Lung (tissue), 12 donors: ENCODE results near the gene CAPRIN2. TPM values are rescaled to one million over a fixed set of nuclear protein-coding genes. Genes with fewer than 3 reads are reported as not detected.

Experiments used
- ATAC-seq: fragments of 200-7000 bp; cut with Tn5 transposase; one replicate; pipeline ENCODE4 v1.9.1; 2020; ENCODE audit warnings: moderate number of reproducible peaks; ENCODE audit not compliant: insufficient read depth, low FRiP score
- DNase-seq, 3 donors: peaks; one replicate each; pipeline ENCODE4 v3.0.0-alpha.2; 2013 to 2017
- H3K27ac ChIP-seq, 2 donors: one replicate each; pipeline ENCODE4 v1.5.1; 2013; ENCODE audit warnings: mild to moderate bottlenecking in 2 of 2, moderate library complexity in 2 of 2, control low read depth in 1 of 2, inconsistent platforms in 1 of 2, low read depth in 1 of 2, low read length in 1 of 2
- H3K27me3 ChIP-seq, 3 donors: one replicate each; pipeline ENCODE4 v1.5.1; 2013; ENCODE audit warnings: low read length in 2 of 3; ENCODE audit not compliant: control insufficient read depth in 3 of 3, insufficient read depth in 3 of 3
- H3K36me3 ChIP-seq, 4 donors: one replicate each; pipeline ENCODE4 v1.5.1; 2013; ENCODE audit warnings: low read length in 4 of 4, mild to moderate bottlenecking in 1 of 4, moderate library complexity in 1 of 4; ENCODE audit not compliant: control insufficient read depth in 4 of 4, insufficient read depth in 4 of 4
- H3K4me1 ChIP-seq, 5 donors: one replicate each; pipeline ENCODE4 v1.5.1; 2013; ENCODE audit warnings: low read length in 5 of 5, mild to moderate bottlenecking in 2 of 5, moderate library complexity in 1 of 5; ENCODE audit not compliant: control insufficient read depth in 5 of 5, insufficient read depth in 5 of 5
- H3K4me3 ChIP-seq: one replicate; pipeline ENCODE4 v1.5.1; 2013; ENCODE audit warnings: mild to moderate bottlenecking, control low read depth, moderate library complexity
- H3K9ac ChIP-seq, 2 donors: one replicate each; pipeline ENCODE4 v1.5.1; 2013; ENCODE audit warnings: low read length in 2 of 2, control low read depth in 1 of 2; ENCODE audit not compliant: insufficient read depth in 1 of 2
- H3K9me3 ChIP-seq, 4 donors: one replicate each; pipeline ENCODE4 v1.5.1; 2013; ENCODE audit warnings: low read length in 3 of 4, mild to moderate bottlenecking in 1 of 4, moderate library complexity in 1 of 4; ENCODE audit not compliant: control insufficient read depth in 4 of 4, insufficient read depth in 3 of 4
- WGBS, 2 donors: extraction: QIAGEN DNeasy Blood & Tissue Kit; methylation state at CpG; one replicate each; pipeline ENCODE4 v1.1.7; 2013; 5-methylcytosine and 5-hydroxymethylcytosine counted together
- polyA plus RNA-seq, 2 donors: library from polyadenylated mRNA; stranded (reverse); fragments of 200-250 nt; gene quantifications; one replicate each; pipeline ENCODE4 v1.2.1, GENCODE V29; 2013
- total RNA-seq, 2 donors: library from RNA; depleted of rRNA in 1 of 2; stranded (reverse); fragments of >200 nt in 1 of 2; gene quantifications; one replicate each; pipeline ENCODE4 v1.2.1, GENCODE V29; 2014 to 2021
- TF ChIP-seq, protein P1 (sequence below): IDR thresholded peaks from 2 replicates; pipeline ENCODE4 v1.5.1; 2012; ENCODE audit warnings: mild to moderate bottlenecking; ENCODE audit errors: control extremely low read depth, extremely low read depth
- donor health status: control.
- donor health status: control.
- donor health status: Bipolar disorder and iron deficiency.
- donor health status: healthy.
- donor health status: DM: yes; HTN: yes; CAD: no.

Gene CAPRIN2
- total and polyA plus RNA-seq, 4 donors, result 8.2 to 43.5 (median 16.9) TPM

DNA sequence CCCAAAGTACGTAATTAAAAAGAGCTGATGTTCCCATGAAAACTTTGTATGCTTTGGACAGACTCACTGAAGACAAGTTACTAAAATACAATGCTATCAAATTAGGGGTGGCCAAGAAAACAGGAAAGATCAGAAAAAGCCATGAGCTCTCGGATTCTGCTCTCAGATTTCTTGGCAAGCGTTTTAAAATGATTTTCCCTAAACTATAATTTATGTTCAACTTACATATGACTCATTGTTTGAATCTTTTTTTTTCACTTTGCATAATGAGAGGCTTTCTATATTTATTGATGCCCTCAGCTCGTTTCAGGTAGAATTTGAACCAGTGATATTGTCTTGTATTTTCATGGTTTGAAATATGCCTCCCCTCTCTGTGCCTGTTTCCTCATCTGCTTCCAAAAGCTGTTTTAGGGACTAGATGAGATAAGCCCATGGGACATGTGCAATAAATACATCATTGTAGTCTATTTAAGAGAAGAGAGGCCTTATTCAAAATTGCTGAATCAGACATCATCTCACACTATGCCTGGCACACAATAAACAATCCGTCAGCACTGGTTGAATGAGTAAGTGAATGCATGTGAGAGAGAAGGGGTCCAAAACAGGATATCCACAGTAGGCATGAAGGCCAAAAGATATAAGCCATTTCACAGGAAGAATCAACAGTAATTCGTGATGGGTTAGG, 54.4 kb downstream of the CAPRIN2 start:
- 81 to 87% methylated on average over 6 of the region's 6 CpGs for WGBS, 2 donors
- Histone ChIP-seq H3K9ac (no peak overlapping the region), H3K9me3 (no peaks in the 10 kb centered on the region), H3K36me3 (peaks cover 0 to 3% (median under 1%) of the 10 kb centered on the region in 4 donors), H3K4me1 (peaks cover 0 to 3% (median 0%) of the 10 kb centered on the region in 5 donors), H3K27ac (no peak overlapping the region), H3K4me3 (no peak overlapping the region), H3K27me3 (no peaks in the 10 kb centered on the region)
- TF ChIP-seq, protein P1, sequence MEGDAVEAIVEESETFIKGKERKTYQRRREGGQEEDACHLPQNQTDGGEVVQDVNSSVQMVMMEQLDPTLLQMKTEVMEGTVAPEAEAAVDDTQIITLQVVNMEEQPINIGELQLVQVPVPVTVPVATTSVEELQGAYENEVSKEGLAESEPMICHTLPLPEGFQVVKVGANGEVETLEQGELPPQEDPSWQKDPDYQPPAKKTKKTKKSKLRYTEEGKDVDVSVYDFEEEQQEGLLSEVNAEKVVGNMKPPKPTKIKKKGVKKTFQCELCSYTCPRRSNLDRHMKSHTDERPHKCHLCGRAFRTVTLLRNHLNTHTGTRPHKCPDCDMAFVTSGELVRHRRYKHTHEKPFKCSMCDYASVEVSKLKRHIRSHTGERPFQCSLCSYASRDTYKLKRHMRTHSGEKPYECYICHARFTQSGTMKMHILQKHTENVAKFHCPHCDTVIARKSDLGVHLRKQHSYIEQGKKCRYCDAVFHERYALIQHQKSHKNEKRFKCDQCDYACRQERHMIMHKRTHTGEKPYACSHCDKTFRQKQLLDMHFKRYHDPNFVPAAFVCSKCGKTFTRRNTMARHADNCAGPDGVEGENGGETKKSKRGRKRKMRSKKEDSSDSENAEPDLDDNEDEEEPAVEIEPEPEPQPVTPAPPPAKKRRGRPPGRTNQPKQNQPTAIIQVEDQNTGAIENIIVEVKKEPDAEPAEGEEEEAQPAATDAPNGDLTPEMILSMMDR, result no peak
- ATAC-seq (no peak), DNase-seq (no peak)

DNA sequence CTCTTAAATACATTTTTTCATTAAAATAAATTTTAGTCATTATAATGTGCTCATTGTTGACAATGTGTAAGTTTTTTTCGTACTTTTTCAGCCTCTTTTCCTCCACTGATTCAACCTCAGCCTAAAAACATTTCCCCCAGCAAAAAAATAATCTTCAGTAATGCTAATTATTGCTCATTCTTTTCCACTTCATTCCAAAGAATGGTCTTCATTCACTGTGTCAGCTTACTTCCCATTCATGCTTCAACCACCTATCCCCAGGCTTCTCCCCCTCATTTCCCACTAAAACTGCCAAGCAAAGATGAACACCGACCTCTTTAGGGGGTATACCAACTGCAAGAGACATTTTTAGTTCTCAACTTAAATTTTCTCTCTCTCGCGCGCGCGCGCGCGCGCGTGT, 56.4 kb downstream of the CAPRIN2 start:
- WGBS, 2 donors, result 89 to 97% methylated on average over 12 of the region's 12 CpGs
- TF ChIP-seq, protein P1, result no peak
- Histone ChIP-seq H3K27ac (no peak overlapping the region), H3K27me3 (no peaks in the 10 kb centered on the region), H3K36me3 (peaks cover 0 to 6% (median 0%) of the 10 kb centered on the region in 4 donors), H3K9ac (no peak overlapping the region), H3K9me3 (no peaks in the 10 kb centered on the region), H3K4me1 (peaks cover 0 to 14% (median 8%) of the 10 kb centered on the region in 5 donors), H3K4me3 (no peak overlapping the region)
- no peak for DNase-seq
- ATAC-seq, result no peak

DNA sequence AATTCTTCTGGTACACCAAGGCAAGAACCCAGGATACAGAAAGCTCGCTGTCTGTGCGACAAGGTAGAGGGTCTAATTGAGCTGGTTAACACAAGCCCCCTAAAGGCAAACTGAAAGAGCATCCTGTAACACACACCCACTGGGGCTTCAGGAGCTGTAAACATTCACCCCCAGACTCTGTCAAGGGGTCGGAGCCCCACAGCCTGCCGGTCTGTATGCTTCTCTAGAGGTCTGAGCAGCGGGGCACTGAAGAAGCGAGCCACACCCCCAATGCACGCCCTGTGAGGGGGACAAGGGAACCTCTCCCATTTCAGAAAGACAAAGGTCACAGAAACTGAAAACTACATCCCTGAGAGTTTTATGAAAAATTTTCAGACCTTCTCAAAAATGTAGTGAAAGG, 57.8 kb downstream of the CAPRIN2 start:
- no peak for DNase-seq
- Histone ChIP-seq H3K4me1 (peaks cover 0 to 19% (median 10%) of the 10 kb centered on the region in 5 donors), H3K27ac (no peak overlapping the region), H3K4me3 (no peak overlapping the region), H3K9me3 (no peaks in the 10 kb centered on the region), H3K27me3 (no peaks in the 10 kb centered on the region), H3K36me3 (peaks cover 0 to 6% (median 0%) of the 10 kb centered on the region in 4 donors), H3K9ac (no peak overlapping the region)
- TF ChIP-seq, protein P1, result no peak
- no peak for ATAC-seq
- WGBS, 2 donors, result 94 to 95% methylated on average over 7 of the region's 7 CpGs
